Posterior vena cava (tissue), 2 donors: ENCODE measurements around the gene MMD. TPM values are rescaled to one million over a fixed set of nuclear protein-coding genes. Genes with fewer than 3 reads are reported as not detected.

Experiments used
- DNase-seq: peaks from one replicate; pipeline ENCODE4 v3.0.0-alpha.2; 2020; ENCODE audit warnings: low spot score
- intact Hi-C, 2 donors: fragments of 100-400 bp; cut with DNase I; formaldehyde crosslinking; loops; one replicate each; pipeline versions ENCODE4 v1.14.1 to v1.14.2; 2022 to 2023
- total RNA-seq, 2 donors: library from RNA; stranded (reverse); fragmentation: NEBNext Ultra II Directional; extraction: Animal tissue kit (Norgen Biotek cat#: 25700); gene quantifications; one replicate each; pipeline ENCODE4 v1.2.1, GENCODE V29; 2021
- donor health status: DM: yes; HTN: yes; CAD: no.
- donor health status: DM: yes; HTN: yes; CAD: no.

Gene MMD
- total RNA-seq, 2 donors from 2014 or later, result 8.0 to 18.2 TPM

- intact Hi-C loops, result no loop called here
- no peak for DNase-seq
Observed at GRCh38 chr17:55377671-55378275, 43.9 kb downstream of the MMD start.

GRCh38 chr17:55368706-55369105, 52.9 kb downstream of the MMD start:
- intact Hi-C loops, result no loop called here
- DNase-seq, result no peak

DNA sequence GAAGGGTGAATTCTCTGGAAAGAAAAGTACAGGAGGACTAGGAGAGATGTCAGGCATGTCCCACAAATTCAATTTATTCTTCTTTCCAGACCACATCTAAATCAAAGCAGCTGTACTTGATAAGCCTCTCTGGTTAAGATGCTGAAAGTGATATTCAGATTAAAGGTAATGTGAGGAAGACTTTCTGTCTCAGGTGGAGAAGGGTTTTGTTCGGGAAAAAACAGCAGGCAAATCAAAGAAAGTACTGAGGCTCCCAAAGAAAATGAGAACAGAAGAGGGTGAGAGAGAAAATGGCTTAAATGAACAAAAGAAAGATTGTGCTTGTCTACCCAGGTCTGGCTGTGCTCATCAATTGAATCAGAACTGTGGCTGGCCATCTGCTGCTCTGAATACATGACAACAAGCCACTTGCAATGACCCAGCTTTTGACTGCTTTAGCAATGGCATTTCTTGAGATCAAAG, 55.6 kb downstream of the MMD start:
- intact Hi-C loops, result no loop called here
- no peak for DNase-seq

GRCh38 chr17:55363033-55363432, 58.6 kb downstream of the MMD start:
- intact Hi-C loops, result no loop called here

GRCh38 chr17:55360971-55361370, 60.7 kb downstream of the MMD start:
- intact Hi-C loops, result no loop called here
- no peak for DNase-seq

More at GRCh38 chr17:55363033-55363432, 58.6 kb downstream of the MMD start:
- DNase-seq, result no peak

DNA sequence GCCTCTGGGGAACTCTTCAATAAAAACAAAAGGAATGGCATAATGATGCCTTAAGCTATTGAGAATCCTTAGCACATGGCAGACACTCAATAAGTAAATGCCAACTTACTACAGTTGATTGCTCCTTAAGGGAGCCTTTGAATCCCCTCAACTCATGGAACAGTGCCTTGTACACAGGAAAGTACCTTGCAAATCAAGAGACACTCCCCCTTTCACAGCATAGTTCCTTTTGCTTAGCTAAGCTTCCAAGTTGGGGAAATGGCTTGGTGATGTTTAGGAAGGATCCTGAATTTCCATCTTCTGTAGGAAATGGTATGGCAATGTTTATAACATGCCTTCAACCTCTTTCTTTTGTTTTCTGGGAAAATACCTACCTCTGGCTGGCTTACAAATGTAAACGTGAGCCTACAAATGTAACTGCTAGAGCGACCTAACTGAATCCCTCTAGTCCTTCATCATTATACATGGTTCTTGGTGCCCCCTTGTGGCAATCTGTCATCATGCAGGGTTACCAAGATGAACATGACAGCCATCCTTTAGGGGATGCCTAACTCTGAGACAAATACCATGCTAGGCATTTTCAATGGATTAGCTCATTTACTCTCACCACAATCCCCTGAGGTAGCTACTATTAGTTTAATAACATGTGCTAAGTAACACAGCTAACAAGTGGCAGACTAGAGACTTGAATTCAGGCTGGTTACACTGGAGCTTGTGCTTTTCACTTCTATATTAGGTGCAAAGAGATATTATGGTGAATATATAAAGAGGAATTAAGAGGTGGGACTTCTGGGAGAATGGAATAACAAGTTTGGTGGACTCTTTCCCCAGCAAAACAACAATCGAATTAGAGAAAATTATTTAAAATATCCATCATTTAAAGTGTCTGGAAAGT, 65.0 kb downstream of the MMD start:
- intact Hi-C loops, result loop anchor here in 1 of 2 donors (10.0 kb wide), 1 partner anchor 362 kb away; no protein-coding TSS in a partner anchor
- no peak for DNase-seq

- DNase-seq, result no peak
- intact Hi-C loops, result loop anchor here (5.0 to 10.0 kb wide), 2 partner anchors 360 to 363 kb away; no protein-coding TSS in a partner anchor
Observed at GRCh38 chr17:55354941-55355340, 66.7 kb downstream of the MMD start.

GRCh38 chr17:55354010-55354409, 67.6 kb downstream of the MMD start:
- intact Hi-C loops, result loop anchor here (5.0 to 10.0 kb wide), 2 partner anchors 359 to 362 kb away; no protein-coding TSS in a partner anchor
- DNase-seq, result no peak

DNA sequence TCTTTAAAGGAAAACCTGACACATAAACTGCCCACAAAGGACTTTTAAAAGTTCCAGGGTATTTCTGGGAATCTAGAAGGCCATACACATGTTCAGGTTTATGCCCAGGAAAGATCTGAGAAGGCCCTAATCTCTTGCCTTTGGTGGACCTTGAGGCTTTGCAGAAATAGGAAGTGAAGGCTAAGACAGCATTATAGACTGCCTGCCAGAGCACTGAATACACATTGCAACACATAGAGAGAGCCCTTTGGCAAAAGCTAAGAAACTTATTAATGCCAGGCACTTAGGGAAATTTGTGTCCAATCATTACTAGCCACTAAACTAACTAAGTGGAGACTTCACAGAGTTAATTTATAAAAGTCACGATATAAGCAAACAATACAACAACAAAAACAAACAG, 70.4 kb downstream of the MMD start:
- no peak for DNase-seq
- intact Hi-C loops, result loop anchor here (5.0 to 10.0 kb wide), 2 partner anchors 356 to 359 kb away; no protein-coding TSS in a partner anchor

- DNase-seq, result no peak
- intact Hi-C loops, result loop anchor here (5.0 to 10.0 kb wide), 2 partner anchors 356 to 359 kb away; no protein-coding TSS in a partner anchor
Observed at GRCh38 chr17:55350825-55351205, 70.8 kb downstream of the MMD start.

DNA sequence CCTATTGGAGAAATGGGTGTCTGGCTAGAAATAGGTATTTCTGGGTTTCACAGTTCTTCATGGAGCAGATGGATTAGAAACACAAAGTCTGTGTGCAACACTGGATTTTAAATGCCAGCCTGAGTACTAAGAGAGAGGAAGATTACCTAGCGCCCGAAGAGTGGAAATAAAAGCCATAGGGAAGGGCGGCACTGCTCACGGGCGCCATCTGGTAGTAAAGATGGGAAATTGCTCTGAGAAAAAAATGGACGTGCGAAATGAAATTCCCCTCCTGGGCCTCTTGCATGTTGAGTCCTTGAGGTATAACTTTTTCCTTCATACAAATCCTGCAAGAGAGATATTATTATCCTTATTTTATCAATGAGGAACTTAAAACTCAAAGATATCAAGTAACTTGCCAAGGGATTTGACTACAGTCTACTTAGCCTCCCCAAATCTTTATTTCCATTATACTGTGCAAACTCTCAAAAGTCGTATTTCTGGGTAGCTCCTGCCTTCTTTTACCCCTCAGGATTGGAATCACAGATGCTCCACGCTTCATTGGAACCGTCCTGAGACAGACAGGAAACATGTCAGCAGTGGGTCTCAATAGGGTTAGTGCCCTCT, 72.8 kb downstream of the MMD start:
- DNase-seq, result no peak
- intact Hi-C loops, result no loop called here

GRCh38 chr17:55347341-55347740, 74.3 kb downstream of the MMD start:
- DNase-seq, result no peak
- intact Hi-C loops, result no loop called here

- no peak for DNase-seq
Observed at GRCh38 chr17:55346658-55347057, 75.0 kb downstream of the MMD start.

DNA sequence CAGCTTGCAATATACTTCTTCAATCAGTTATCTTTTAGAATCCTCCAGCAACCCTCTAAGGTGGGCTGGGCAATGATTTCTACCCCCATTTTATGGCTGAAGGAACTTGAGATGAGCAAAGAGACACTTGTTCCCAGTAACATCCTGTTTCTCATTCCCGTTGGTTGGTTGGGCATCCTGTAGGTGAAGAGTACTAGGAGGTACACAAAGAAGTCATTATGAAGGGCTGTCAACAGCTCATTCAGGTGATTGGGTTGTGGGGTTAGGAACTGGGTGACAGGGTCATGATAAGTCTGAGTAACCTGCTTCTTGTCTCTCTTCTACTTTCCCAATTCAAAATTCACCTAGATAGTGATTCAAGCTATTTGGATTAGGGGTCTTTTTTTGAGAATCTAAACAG, 76.5 kb downstream of the MMD start:
- intact Hi-C loops, result no loop called here

More at GRCh38 chr17:55346658-55347057, 75.0 kb downstream of the MMD start:
- intact Hi-C loops, result no loop called here

DNA sequence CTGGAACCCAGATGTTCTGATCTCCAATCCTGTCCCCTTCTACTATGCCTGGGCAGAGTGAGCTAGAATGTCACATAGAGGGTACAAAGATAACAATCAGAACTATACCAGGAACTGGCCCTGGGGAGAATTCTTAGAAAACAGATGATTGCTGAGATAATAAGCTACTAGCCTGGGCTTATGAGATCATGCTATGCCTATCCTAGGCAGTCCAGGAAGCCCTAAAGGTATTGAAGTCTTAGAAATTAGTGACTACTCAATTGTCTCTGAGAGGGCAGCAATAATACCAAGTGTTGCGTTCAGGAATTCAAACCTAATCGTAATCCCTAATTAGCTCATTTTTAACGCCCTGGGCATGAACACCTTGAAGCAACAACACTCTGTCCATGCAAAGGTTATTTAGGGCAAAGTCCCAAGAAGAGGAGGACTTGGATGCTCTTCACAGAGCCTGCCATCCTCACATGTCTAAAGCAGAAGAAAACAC, 77.1 kb downstream of the MMD start:
- intact Hi-C loops, result no loop called here
- no peak for DNase-seq

More for the DNA sequence above, 76.5 kb downstream of the MMD start:
- no peak for DNase-seq

DNA sequence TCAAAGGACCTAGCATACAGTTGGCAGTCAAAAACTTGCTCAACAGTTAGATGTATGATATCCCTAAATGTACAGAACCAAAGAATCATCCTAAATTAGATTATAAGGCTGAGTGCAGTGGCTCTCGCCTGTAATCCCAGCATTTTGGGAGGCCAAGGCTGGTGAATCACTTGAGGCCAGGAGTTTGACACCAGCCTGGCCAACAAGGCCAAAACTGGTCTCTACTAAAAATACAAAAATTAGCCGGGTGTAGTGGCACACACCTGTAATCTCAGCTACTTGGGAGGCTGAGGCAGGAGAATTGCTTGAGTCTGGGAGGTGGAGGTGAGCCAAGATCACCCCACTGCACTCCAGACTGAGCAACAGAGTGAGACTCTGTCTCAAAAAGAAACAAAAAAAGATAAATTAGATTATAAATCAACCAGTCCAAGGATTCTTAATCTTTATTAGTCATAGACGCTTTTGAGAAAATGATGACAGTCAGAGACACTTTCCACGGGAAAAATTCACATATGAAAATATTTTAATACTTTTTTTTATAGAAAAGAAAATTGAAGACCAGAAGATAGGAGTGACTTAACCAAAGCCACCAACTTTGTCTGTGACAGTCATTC, 77.6 kb downstream of the MMD start:
- DNase-seq, result no peak

DNA sequence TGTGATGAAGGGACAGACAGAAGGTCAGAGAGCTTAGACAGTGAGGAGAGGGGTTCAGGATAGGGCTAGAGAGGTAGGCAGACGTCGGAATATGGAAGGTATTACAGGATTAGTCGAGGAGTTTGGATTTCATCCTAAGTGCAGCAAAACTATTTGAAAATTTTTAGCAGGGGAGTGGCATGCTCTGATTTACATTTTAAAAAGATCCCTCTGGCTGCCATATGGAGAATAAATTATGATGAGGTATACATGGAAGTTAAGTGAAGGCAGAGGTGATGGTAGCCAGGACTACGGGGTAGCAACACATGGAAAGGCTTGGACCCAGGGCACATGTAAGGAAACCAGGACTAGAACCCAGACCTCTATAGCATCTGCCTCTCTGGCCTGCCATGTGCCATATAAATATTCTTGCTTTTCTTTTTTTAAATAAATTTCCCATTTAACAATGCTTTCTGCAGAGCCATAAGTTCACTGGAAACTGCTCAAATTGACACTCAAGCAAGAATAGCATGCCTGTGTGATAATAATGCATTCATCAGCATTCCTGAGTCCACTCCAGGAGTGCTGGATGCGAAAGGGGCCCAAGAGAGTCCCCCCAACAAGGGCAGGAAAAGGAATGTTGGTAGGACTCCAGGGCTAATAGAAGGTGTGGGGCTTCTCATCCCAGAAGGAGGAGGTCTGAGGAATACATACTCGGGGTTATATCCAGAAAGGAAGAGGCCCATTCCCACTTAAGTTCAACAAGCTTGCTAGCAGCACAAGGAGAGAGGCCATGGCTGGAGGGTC, 78.6 kb downstream of the MMD start:
- intact Hi-C loops, result no loop called here
- DNase-seq, result no peak

More for the DNA sequence above, 77.6 kb downstream of the MMD start:
- intact Hi-C loops, result no loop called here
